GM21619 (cell line): ENCODE results near the gene SEMA6B.
"Not testable (repeated sequence)": the region's sequence is repeated elsewhere in the genome, so short reads cannot be mapped to it uniquely, and the experiment has no call there.

Experiments
- ATAC-seq: cut with Tn5 transposase; IDR thresholded peaks from one replicate; pipeline ENCODE4 v1.9.1; 2021; ENCODE audit not compliant: unreplicated experiment

The SEMA6B gene

DNA sequence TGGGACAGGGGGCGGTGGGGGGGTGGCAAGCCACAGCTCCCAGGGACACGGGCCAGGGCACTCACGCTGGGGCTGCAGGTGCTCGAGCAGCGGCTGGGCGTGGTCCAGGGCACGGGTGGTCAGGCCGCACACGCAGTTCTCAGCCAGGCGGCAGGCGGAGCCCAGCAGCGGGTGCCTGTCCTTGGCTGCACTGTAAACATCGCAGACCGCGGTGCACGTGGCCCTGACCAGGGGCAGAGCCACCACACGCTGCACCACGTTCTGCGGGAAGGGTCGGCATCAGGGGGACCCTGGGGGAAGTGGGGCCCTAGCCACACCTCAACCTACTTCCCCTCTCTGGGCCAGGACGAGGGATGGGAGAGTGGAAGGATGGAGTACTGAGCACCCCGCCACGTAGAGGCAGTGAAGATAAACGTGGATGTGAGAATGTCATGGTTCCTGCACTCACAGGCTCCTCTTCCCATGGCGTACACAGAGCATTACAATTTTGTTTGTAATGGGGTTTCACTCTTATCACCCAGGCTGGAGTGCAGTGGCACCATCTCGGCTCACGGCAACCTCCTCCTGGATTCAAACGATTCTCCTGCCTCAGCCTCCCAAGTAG is 27.8 kb downstream of the SEMA6B start:
- no peak for ATAC-seq

DNA sequence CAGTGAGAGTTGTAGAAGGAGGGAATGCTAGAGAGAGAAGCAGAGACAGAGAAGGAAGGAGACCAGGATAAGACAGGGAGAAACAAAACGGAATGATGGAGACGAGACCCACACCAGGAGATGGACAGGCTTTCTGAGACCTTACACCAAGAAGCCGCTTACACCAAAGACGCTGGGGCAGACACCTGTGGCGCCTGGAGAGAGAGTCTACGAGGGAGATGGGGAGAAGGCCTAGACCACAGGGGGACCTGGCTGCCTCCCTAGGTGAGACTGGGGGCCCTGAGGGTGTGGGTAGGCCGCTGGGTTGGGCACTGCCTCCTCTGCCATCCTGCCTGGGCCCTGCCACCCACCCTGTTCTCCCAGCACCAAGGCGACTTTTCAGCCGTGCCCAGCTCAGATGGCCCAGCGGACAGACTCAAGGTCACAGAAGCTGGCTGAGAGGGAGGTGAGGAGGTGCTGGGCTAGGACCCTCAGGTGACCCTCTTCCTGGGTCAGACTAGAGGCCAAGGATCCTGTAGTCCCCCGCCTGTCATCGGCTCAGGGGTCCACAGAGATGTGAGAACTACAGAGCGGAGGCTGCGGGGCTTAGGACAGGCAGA is 29.5 kb downstream of the SEMA6B start:
- ATAC-seq, result no peak

DNA sequence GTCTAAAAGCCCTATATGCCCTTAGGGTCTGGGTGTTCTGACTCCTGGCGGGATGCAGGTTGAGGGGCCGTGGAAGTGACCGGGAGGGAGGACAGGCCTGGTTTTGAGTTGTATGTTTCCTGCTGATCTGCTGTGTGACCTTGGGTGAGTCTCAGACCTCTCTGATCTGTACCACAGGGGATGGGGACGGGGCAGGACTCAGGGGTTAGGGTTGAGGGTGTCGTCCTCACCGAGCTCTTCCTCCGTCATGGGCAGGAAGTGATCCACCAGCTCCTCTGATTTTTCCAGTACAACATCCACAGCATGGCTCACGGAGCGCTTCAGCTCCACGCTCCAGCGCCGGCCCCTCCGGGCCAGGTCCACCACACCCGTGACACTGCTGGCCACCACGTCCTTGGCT is 30.6 kb downstream of the SEMA6B start:
- ATAC-seq, result no peak

DNA sequence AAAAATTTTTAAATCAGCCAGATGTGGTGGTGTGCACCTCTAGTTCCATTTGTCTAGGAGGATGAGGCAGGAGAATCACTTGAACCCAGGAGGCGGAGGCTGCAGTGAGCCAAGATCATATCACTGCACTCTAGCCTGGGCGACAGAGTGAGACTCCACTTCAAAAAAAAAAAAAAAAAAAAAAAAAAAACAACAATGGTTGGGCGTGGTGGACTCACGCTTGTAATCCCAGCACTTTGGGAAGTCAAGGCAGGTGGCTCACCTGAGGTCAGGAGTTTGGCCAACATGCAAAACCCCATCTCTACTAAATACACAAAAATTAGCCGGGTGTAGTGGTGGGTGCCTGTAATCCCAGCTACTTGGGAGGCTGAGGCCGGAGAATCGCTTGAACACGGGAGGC is 32.1 kb downstream of the SEMA6B start:
- ATAC-seq, result not testable (repeated sequence)

DNA sequence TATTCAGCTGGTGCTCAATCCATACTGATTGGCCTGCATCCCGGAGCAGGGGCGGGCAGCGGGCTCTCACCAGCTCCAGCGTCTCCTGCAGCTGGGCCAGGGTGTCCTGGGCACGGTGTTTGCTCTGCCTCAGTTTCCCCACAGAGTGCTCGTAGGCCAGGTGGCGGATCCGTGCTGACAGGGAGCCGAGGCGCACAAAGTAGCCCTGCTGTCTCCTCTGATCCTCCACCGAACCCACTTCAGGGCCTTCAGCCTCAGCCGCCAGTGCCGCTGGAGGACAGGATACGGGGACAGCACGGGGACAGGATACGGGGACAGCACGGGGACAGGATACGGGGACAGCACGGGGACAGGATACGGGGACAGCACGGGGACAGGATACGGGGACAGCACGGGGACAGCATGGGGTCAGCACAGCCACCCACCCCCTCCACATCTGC is 33.9 kb downstream of the SEMA6B start:
- no peak for ATAC-seq

DNA sequence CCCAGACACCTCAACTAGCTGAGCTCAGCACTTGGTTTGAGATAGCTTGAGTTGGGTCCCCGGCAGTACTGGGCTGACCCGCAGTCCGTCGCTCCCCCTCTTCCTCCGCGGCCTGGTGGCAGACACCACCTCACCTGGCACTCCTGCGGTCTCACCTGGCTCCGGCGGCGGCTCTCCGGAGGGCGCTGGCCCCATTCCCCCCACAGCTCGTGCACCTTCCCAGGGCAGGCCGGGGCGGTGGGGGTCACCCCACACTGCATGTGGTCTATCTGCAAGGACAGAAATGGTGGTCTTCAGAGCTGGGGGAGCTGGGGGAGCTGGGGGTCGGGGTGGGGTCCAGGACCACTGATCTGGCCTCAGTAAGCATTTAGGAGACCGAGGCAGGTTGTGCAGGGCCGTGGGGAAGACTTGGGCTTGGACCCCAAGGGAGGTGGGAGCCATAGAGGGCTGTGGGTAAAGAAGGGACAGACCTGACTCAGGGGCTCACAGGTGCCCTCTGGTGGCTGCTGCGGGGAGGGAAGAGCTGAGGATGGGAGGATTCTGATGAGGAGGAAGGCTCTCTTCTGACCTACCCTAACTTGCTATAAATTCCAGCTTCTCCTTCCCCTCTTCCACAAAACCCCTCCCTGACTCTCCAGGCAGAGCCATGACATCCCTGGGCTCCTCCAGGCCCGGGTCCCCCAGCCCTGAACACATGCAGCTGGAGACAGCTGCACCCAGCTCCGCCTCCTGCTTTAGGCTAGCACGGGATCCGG is 34.5 kb downstream of the SEMA6B start:
- ATAC-seq, result no peak

DNA sequence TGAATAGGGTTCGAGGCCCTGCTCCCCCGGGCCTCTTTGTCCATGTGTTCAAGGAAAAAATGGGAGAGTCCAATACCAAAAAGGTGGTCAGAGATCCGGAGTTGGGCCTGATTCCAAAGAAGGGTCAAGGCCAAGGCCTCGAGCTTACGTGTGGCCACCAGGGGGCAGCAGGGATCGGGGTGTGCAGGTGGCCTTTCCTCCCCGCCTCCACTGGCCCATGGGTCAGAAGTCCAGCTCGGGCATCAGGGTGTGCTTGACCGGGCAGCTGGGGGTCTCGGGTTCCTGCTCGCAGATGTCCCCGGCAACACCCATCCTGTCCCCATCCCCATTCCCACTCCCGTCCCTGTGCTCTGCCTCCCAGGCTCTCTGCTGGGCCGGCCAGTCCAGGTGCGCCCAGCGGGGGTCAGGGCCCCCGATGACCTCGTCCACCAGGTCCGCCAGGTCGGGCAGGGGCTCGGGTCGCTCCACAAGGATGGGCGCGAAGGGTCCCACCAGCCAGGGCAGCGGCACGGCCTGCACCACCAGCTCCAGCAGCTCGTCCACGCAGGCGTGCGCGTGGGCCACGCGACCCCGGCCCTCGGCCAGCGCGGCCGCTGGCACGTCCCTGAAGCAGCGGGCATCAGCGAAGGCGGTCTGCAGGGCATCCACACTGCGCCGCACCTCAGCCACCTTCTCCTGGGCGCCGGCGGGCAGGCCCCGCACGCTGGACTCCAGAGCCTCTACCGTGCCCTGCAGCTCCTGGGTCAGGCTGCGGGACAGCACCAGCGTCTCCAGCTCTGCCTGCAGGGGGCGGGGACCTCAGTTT is 36.0 kb downstream of the SEMA6B start:
- no peak for ATAC-seq

DNA sequence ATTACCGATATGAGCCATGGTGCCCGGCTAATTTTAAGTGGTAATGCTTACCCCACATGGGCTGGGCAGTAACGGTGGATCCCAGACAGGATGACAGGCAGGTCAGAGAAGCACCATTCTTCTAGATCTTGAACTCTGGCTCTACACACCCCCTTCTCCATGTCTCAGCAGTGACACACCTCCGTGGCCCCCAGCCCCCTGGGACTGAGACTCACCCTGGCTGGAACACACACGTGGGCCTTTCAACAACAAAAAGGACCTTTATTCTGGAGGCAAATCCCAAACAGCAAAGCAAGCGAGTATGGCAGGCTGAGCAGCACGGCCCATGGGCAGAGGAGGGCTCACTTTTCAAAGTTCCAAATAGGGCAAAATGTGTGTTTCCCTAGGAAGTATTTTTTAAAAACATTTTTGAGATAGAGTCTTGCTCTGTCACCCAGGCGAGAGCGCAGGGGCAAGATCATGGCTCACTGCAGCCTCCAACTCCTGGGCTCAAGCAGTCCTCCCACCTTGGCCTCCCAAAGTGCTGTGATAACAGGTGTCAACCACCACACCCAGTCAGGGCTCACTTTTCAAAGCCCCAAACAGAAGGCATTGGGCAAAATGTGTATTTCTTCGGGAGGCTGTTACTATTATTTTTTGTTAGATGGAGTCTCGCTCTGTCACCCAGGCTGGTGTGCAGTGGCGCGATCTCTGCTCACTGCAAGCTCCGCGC is 37.0 kb downstream of the SEMA6B start:
- no peak for ATAC-seq

DNA sequence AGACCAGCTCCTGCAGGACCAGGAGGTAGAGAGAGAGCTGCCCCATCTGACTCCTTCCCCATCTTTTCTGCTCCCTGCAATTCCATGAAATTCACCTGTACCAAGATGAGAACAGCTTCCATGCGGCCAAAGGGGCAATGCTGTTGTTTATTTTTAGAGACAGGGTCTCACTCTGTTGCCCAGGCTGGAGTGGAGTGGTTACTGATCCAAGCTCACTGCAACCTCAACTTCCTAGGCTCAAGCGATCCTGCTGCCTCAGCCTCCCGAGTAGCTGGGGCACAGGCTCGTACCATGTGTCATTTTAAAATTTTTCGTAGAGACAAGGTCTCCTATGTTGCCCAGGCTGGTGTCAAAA is 37.6 kb downstream of the SEMA6B start:
- no peak for ATAC-seq

DNA sequence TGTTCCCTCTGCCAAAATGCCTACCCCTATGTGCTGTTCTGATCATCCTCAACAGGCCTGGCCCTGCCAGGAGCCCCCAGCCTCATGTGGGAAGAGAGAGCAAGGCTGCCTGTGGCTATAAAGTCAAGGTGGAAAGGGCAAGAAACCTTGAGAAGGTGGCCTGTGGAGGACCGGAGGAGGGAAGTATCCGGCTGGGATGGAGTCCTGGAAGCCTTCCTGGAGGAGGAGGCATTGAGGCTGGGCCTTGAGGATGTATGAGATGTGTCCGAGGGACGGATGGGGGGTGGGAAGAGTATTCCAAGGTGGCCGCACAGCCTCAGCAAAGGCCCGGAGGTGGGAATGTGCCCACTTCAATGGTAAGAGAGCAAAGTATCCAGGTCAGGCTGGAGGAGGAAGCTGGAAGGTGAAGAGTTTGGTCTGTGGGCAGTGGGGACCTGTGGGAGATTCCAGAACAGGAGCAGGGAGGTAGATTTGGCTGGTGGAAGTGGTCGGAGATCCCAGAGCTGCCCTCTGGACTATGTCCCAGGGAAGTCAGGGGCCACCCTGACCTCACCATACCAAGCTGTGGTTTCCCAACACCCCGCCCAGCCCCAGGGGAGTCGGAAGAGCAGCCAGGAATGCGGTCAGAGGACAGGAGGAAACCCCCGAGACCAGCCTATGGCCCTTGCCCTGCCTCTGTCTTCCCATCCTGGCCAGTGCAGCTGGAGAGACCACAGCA is 38.2 kb downstream of the SEMA6B start:
- no peak for ATAC-seq

DNA sequence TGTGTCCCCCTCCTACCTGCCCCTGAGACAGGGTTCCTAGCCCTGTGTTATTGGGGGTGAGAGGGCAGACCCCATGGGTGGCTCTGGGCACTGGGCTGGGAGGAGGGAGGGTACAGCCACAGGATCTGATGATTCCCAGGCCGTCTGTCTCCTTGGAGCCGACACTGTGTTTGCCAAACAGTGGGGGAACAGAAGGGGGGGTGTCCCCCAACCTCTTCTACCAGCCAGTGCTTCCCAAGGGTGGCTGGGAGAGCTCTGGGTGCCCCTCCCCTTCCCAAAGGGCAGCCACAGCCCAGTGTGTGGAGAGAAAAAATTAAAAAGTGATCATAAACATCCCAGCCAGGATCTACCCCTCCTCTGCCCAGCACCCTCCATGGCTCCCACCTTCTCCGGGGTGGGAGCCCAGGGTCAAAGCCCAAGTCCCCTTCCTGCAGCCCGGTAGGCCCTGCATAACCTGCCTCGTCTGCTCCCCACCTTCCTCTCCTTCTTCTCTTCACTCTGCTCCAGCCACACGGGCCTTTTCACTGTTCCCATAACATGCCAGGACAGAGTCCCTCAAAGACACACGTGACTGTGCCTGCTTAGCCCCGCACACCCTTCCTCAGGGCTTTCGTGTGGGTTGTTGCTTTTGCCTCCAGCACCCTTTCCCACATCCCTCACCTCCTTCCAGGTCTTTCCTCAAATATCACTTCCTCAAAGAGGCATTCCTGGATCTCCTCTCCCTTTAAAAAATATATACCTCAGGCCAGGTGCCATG is 39.8 kb downstream of the SEMA6B start:
- ATAC-seq, result no peak

DNA sequence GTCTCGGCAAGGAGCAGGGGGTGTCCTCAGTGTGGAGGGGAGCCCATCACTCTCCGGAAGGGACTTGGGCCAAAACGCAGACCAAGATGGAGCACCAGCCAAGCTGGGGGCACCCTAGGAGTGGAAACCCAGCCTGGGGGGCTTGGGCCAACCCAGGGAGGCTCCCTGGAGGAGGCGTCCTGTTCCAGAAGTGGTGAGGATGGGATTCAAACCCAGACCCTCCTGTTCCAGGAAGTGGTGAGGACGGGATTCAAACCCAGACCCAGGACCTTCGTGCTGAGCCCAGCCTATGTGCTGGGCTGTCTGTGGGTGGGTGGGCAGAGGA is 40.4 kb downstream of the SEMA6B start:
- ATAC-seq, result no peak

DNA sequence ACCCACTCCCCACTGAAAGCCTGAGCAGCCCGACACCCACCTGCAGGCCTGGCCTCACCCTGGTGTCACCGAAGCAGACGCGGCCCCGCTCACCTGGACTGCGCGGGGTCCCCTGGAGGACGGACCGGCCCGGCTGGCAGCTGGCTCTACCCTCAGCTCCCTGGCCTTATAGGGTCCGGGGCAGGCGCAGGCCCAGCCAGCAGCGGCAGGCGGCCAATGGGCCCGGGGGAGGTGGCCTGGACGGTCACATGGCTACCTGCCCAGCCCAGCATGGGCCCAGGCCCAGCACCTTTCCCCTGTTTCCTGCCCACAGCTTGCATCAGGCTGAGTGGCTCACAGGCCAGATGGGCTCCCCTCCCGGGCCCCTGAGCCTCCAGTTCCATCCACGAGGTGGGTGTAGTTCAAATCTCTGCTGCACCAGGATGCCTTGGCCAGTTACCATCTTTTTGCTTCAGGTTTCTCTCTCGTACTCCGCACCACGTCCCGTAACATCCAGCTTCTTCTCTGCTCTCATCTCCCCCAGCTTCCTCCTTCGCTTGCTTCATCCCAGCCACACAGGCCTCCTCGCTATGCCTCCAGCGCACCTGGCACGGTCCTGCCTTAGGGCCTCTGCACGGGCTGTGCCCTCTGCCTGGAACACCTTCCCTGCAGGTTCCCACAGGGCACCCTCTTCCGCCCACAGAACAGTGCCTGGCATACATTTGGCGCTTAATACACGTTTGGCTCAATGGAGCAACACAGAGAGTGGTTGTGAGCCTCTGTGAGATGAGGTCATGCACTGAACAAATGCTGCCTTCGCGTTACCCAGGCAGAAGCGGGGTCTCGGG is 40.9 kb downstream of the SEMA6B start, which contains the start of gene PLIN4:
PLIN4 (minus strand) TSS at position 142 of the 827 bp plus-strand sequence. CDS start 214 bp downstream, outside the sequence.
- no peak for ATAC-seq

DNA sequence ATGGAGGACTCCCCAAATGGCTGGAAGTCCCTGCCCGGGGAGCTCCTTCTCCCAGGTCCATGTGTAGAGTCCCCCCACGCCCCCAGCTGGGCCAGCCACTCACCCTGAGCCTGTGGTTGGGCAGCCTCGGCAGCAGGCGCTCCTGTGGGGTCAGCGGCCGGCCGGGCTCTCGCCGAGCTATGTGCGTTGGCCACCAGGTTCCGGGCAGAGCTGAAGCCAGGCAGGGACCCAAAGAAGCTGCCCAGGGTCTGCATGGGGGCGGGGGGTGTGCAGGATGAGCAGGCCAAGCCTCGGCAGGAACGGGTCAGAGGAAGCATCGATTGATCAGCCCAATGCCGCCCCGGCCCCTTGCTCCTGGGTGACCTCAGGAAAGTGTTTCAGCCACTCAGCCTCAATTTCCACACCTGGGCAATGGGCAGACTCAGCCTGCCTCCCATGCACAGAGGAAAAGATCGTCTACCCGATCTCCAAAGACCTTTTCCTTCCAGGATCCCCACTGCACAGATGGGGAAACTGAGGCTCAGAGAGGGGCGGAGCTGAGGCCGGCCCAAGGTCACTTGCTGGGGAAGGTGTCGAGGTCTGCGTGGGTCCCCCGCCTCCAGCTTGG is 41.9 kb downstream of the SEMA6B start:
- no peak for ATAC-seq

DNA sequence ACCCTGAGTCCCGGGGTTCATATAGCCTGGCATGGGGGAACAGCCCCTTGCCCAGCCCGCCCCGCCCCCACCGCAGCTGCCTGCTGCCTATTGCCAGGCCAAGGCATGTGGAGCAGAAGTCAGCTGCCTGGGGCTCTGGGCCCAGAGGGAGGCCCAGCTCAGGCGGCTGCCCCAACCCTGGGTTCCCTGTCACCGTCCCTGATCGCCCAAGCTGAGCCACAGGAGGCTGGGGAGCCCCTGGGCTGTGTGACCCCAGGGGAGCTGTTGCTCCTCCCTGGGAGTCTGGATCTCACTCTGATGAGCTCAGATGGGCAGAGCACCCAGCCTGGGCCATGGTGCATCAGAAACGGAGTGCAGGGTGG is 42.6 kb downstream of the SEMA6B start:
- no peak for ATAC-seq

DNA sequence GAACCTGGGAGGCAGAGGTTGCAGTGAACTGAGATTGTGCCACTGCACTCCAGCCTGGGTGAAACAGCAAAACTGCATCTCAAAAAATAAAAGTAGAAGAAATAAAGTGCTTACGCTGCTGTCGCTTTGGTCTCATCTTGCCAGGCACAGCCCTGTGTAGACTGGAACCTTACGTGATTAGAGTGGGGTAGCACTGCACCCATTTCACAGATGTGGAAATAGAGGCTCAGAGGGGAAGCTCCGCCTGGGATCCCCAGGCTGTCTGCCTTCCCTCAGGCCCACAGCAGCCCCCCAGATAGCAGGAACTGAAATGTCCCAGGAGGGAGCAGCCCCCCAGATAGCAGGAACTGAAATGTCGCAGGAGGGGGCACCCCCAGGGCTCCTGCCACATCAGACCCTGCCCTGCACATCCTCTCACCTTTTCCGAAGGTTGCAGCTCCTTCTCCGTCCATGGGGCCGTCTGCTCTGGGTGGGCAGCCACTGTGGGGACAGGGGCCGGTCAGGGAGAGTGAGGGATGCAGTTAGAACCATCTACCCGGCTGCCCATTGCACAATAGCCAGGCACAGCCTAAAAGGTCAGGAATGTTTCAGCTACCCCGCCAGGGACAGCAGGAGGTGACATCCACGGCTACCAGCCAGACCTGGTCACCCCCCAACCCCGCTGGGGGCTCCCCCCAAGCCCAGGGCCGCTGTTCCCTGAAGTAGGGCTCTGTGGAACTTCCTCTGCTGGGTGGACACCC is 43.1 kb downstream of the SEMA6B start:
- no peak for ATAC-seq

DNA sequence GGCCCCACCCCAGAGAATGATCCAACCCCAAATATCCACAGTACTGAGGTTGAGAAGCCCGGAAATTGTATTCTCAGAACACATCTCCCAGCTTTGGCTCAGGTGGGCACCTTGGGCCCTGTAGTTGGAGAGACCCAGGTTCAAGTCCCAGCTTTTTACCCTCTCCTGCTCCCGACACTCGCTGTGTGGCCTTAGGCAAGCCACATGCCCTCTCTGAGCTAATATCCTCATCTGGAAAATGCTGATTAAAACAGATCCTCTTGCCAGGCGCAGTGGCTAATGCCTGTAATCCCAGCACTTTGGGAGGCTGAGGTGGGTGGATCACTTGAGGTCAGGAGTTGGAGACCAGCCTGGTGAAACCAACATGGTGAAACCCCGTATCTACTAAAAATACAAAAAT is 43.8 kb downstream of the SEMA6B start:
- no peak for ATAC-seq

DNA sequence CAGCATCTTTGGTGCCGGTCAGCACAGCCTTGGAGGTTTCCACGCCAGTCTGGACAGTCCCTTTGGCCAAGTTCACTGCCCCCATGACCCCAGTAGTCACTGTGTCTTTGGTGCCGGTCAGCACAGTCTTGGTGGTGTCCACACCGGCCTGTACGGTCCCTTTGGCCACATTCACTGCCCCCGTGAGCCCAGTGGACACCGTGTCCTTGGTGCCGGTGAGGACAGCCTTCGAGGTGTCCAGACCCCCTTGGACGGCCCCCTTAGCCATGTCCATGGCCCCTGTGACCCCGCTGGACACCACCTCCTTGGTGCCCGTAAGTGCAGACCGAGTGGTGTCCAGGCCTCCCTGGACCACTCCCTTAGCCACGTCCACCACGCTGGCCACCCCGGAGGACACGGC is 46.2 kb downstream of the SEMA6B start:
- ATAC-seq, result no peak
